Gastroesophageal sphincter (tissue), 3 donors: ENCODE results near the gene LDB1.

ENCODE experiments used
- CTCF ChIP-seq, 4 experiments: fragments of 200-600 bp in 2 of 4; fragments of 450-650 bp in 2 of 4; sonication (generic) in 1 of 4; IDR thresholded peaks; one replicate each; pipeline ENCODE4 v1.5.1; 2017 to 2019; ENCODE audit warnings: antibody characterized with exemption in 4 of 4, mild to moderate bottlenecking in 2 of 4, moderate library complexity in 2 of 4
- EP300 ChIP-seq: sonication (generic); formaldehyde crosslinking; IDR thresholded peaks from one replicate; pipeline ENCODE4 v1.6.1; 2017; ENCODE audit warnings: antibody characterized with exemption, mild to moderate bottlenecking
- POLR2A ChIP-seq, 2 donors: fragments of 450-650 bp; IDR thresholded peaks; one replicate each; pipeline ENCODE4 v1.6.1; 2017; ENCODE audit warnings: antibody characterized with exemption in 2 of 2, mild to moderate bottlenecking in 2 of 2, moderate library complexity in 1 of 2
- POLR2AphosphoS5 ChIP-seq: sonication (generic); formaldehyde crosslinking; IDR thresholded peaks from one replicate; pipeline ENCODE4 v1.6.1; 2017; ENCODE audit warnings: antibody characterized with exemption

- TF ChIP-seq CTCF (IDR thresholded peaks at IDR 0.05): no peak
- TF ChIP-seq POLR2AphosphoS5: no peak
- TF ChIP-seq POLR2A (IDR thresholded peaks at IDR 0.05): no peak
- no peak for TF ChIP-seq EP300
Observed at GRCh38 chr10:102123223-102123622, 3.1 kb upstream of the LDB1 start.
